Thyroid gland (tissue), 4 donors: ENCODE measurements around the gene SLAMF7.

Experiments used
- POLR2A ChIP-seq, 2 donors: fragments of 450-650 bp; IDR thresholded peaks; one replicate each; pipeline ENCODE4 v1.6.1; 2017; ENCODE audit warnings: antibody characterized with exemption in 2 of 2, mild to moderate bottlenecking in 2 of 2, moderate library complexity in 1 of 2
- TF ChIP-seq, protein P1 (sequence below), 6 experiments: fragments of 200-600 bp in 3 of 6; fragments of 450-650 bp in 3 of 6; sonication (generic) in 3 of 6; IDR thresholded peaks; one replicate each; pipeline ENCODE4 v1.5.1; 2016 to 2019; ENCODE audit warnings: antibody characterized with exemption in 6 of 6, mild to moderate bottlenecking in 2 of 6, inconsistent platforms in 1 of 6, moderate library complexity in 1 of 6

- TF ChIP-seq, protein P1, sequence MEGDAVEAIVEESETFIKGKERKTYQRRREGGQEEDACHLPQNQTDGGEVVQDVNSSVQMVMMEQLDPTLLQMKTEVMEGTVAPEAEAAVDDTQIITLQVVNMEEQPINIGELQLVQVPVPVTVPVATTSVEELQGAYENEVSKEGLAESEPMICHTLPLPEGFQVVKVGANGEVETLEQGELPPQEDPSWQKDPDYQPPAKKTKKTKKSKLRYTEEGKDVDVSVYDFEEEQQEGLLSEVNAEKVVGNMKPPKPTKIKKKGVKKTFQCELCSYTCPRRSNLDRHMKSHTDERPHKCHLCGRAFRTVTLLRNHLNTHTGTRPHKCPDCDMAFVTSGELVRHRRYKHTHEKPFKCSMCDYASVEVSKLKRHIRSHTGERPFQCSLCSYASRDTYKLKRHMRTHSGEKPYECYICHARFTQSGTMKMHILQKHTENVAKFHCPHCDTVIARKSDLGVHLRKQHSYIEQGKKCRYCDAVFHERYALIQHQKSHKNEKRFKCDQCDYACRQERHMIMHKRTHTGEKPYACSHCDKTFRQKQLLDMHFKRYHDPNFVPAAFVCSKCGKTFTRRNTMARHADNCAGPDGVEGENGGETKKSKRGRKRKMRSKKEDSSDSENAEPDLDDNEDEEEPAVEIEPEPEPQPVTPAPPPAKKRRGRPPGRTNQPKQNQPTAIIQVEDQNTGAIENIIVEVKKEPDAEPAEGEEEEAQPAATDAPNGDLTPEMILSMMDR (IDR thresholded peaks at IDR 0.05): no peak
- no peak for TF ChIP-seq POLR2A (IDR thresholded peaks at IDR 0.05)
Measured at GRCh38 chr1:160794376-160794775, 55.3 kb downstream of the SLAMF7 start.
